ENCODE measurements around the gene TMPRSS7. TPM values are rescaled to one million over a fixed set of nuclear protein-coding genes. Genes with fewer than 3 reads are reported as not detected.

TMPRSS7 gene
- total RNA-seq, result not detected in 2 replicates

GRCh38 chr3:112034436-112034835 lies at the start of gene TMPRSS7:
TMPRSS7 (plus strand) TSS chr3:112034736; CDS start chr3:112034846, 110 bp downstream.

GRCh38 chr3:111998636-111999483 lies 35.7 kb upstream of the TMPRSS7 start, which contains the start of gene TAGLN3:
TAGLN3 (plus strand) TSS chr3:111998922; CDS start chr3:111999423, 501 bp downstream.

GRCh38 chr3:112086076-112086854 lies 51.7 kb downstream of the TMPRSS7 start, which contains the start of gene C3orf52:
C3orf52 (plus strand) TSS chr3:112086389; CDS start chr3:112086408, 19 bp downstream.

Other genes starting within 250 kb of the TMPRSS7 start
- gene PHLDB2, start 175.5 kb upstream of the TMPRSS7 start, total RNA-seq, result 35.1 and 42.6 TPM in 2 replicates
- gene ABHD10, start 55.7 kb upstream of the TMPRSS7 start, total RNA-seq, result 9.9 and 24.9 TPM in 2 replicates
- not detected in 2 replicates for gene TAGLN3, start 35.8 kb upstream of the TMPRSS7 start, total RNA-seq
- gene C3orf52, start 51.7 kb downstream of the TMPRSS7 start, total RNA-seq, result 0.34 and 0.37 TPM in 2 replicates
- gene GCSAM, start 98.5 kb downstream of the TMPRSS7 start, total RNA-seq, result not detected in 2 replicates

Data from cardiac ventricle fibroblast (primary cell).